BLaER1 treated with 17β-estradiol and CSF1 and Interleukin-3, amounts not matched to agents 10 nM and 100 nM (cell line): ENCODE results near the gene SCUBE3.
A peak's percentile ranks its signal among the peaks of the same experiment; 100 is the strongest.

ENCODE experiments used
- H3K27ac ChIP-seq, 11 experiments: shearing (Covaris generic); formaldehyde crosslinking; 2 replicates each; pipeline ENCODE4 v1.8.1; 2022
- H3K27me3 ChIP-seq, 11 experiments: shearing (Covaris generic); formaldehyde crosslinking; 2 replicates each; pipeline ENCODE4 v1.8.1; 2022
- H3K36me3 ChIP-seq, 11 experiments: shearing (Covaris generic); formaldehyde crosslinking; 2 replicates each; pipeline ENCODE4 v1.8.1; 2022
- H3K4me1 ChIP-seq, 10 experiments: shearing (Covaris generic); formaldehyde crosslinking; 2 replicates each; pipeline ENCODE4 v1.8.1; 2022
- H3K4me2 ChIP-seq, 11 experiments: shearing (Covaris generic); formaldehyde crosslinking; 2 replicates each; pipeline ENCODE4 v1.8.1; 2022
- H3K4me3 ChIP-seq, 10 experiments: shearing (Covaris generic); formaldehyde crosslinking; 2 replicates each; pipeline ENCODE4 v1.8.1; 2022
- H3K9ac ChIP-seq, 11 experiments: shearing (Covaris generic); formaldehyde crosslinking; 2 replicates each; pipeline ENCODE4 v1.8.1; 2022
- H3K9me3 ChIP-seq, 11 experiments: shearing (Covaris generic); formaldehyde crosslinking; replicated peaks in 1 of 11; 2 replicates each; pipeline ENCODE4 v1.8.1; 2022
- H4K20me1 ChIP-seq, 11 experiments: shearing (Covaris generic); formaldehyde crosslinking; 2 replicates each; pipeline ENCODE4 v1.8.1; 2022
- Cebpa-rat ChIP-seq, 11 experiments: shearing (Covaris generic); IDR thresholded peaks; 2 replicates each; pipeline ENCODE4 v1.8.1; 2022

The SCUBE3 gene

DNA sequence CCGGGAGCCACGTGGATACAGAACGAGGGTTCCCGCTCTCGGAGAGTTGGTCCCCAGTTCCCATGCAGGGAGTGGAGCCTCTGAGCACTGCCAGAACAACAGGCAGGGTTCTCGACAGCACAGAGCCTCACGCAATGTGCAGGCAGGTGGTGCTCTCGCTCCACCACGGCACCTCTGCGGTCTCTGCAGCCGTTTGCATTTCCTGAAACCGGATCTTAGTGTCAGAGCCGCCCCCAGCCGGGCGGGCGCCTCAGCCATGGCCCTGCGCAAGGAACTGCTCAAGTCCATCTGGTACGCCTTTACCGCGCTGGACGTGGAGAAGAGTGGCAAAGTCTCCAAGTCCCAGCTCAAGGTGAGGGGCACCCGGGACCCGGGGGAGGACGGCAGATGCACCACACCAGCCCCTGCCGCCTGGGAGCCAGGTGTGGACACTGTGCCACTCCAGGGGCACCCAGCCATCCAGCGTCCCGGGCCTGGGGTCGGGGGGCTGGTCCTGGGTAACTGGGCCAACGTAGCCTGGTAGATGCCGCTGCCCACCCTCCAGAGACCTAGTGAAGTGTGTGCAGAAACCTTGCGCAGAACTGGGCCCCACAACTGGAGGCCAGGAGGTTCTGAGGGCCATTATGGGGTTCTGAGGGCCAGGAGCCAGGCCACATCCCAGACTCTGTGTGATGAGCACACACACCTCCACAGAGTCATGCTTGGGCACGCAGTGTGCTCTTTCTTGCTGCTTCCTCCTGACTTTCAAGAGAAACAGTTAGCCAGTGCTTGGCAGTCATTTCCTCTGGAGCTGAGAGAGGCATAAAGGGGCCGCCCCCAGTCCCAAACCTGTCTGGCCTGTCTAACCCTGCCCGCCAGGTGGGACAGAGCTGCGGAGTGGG is 84.1 kb downstream of the SCUBE3 start, which contains the start of gene DEF6:
TSS of gene DEF6 (plus strand) at position 218 of the 881 bp plus-strand sequence. CDS start at position 257, 39 bp downstream.
- peak within 1 kb of the TSS; percentile 75 to 96 (median 93) for H3K27ac ChIP-seq
- H3K4me3 ChIP-seq: peak within 1 kb of the TSS; percentile 68 to 87 (median 75)
- H4K20me1 ChIP-seq: peaks cover 0 to 10% (median 2%) of the 10 kb centered on the region in 11 experiments; a peak in 6 of 22 replicates
- H3K4me2 ChIP-seq: peak within 1 kb of the TSS; percentile 94 to 99 (median 98)
- peaks cover 0 to 42% (median 24%) of the 10 kb centered on the region in 11 experiments; a peak in 16 of 22 replicates for H3K36me3 ChIP-seq
- H3K27me3 ChIP-seq: no peaks in the 10 kb centered on the region
- peaks cover 69 to 100% (median 96%) of the 10 kb centered on the region in 10 experiments for H3K4me1 ChIP-seq
- H3K9ac ChIP-seq: peak within 1 kb of the TSS; percentile 79 to 92 (median 90)
- no peaks in the 10 kb centered on the region for H3K9me3 ChIP-seq
- no peak for TF ChIP-seq Cebpa-rat (IDR thresholded peaks at IDR 0.05)

DNA sequence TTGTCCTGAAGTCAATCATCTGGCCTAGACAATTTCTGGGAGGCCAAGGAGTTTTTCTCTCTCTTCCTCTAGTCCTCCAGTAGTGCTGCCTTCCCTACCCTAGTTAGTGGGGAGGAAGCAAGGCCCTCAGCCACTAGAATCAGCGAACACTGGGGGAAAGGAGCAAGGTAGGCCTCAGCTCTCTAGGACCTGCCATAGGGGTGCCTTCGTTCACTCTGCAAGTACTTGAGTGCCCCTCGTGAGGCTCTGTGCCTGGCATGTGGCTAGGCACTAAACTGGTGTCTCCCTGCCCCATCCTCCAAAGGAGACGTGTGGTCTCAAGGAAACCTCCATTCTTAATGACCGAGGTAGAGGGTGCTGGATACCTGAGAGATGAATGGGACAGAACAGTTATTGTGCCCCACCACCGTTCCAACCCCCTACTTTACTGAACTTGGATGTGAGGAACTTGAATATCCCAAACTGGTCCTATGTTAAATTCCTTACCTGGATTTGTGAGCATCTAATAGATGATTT is 84.9 kb downstream of the SCUBE3 start:
- Histone ChIP-seq H3K27ac (peak overlapping the region; percentile 75 to 96 (median 93)), H3K9me3 (no peaks in the 10 kb centered on the region), H3K4me1 (peaks cover 77 to 100% (median 96%) of the 10 kb centered on the region in 10 experiments), H3K27me3 (no peaks in the 10 kb centered on the region), H3K9ac (peak overlapping the region; percentile 79 to 92 (median 90)), H3K4me2 (peak overlapping the region; percentile 94 to 99 (median 98)), H3K36me3 (peaks cover 0 to 37% (median 16%) of the 10 kb centered on the region in 11 experiments; a peak in 18 of 22 replicates), H3K4me3 (peak overlapping the region; percentile 68 to 87 (median 75)), H4K20me1 (peaks cover 0 to 2% (median 0%) of the 10 kb centered on the region in 11 experiments; a peak in 3 of 22 replicates)
- no peak for TF ChIP-seq Cebpa-rat (IDR thresholded peaks at IDR 0.05)

DNA sequence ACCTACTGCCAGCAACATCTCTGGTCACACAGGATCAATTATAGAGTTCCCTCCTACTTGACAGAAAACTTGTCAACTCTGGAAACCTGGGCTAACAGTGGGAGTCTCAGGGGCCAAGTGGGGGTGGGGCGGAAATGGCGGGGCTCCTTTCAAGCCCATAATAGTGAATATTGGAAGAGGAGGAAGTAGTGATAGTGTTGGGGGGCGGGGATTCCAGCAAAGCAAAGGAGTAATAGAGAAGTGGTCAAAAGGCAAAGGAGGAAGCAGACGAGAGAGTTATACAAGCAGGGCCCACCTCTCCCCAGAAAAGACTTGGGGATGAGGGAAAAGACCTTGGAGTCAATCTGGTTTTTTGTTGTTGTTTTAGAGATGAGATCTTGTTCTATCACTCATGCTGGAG is 85.9 kb downstream of the SCUBE3 start:
- H3K9me3 ChIP-seq: no peaks in the 10 kb centered on the region
- H3K36me3 ChIP-seq: peaks cover 0 to 40% (median 16%) of the 10 kb centered on the region in 11 experiments; a peak in 19 of 22 replicates
- H3K4me1 ChIP-seq: peaks cover 87 to 100% (median 98%) of the 10 kb centered on the region in 10 experiments
- H3K9ac ChIP-seq: peak overlapping the region; percentile 48 to 92 (median 88); a peak in 21 of 22 replicates
- H3K4me2 ChIP-seq: peak overlapping the region; percentile 94 to 99 (median 98)
- peak overlapping the region; percentile 71 to 96 (median 93) for H3K27ac ChIP-seq
- no peak for TF ChIP-seq Cebpa-rat (IDR thresholded peaks at IDR 0.05)
- no peaks in the 10 kb centered on the region; a peak in 2 of 22 replicates for H4K20me1 ChIP-seq
- no peaks in the 10 kb centered on the region for H3K27me3 ChIP-seq
- H3K4me3 ChIP-seq: peak overlapping the region; percentile 35 to 87 (median 75)

DNA sequence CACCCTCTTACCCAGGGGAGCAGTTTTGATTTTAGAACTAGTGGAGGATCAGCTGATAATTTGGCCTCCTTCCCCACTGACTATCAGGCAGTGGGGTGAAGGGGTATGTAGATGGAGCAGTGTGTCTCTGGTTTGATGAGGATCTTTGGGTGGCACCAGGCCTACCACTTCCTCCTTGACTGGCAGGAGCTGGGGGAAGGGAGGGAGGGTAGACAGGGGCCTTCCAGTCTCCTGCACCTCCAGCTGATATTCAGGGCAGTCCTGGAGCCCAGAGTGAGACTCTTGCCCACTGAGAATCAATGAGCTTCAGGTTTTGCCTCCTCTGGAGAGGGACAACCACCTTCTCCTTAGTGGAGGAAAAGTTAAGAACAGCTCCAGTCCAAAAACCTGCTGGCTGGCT is 87.1 kb downstream of the SCUBE3 start:
- no peaks in the 10 kb centered on the region for H3K27me3 ChIP-seq
- peak overlapping the region in 8 of 11 experiments; percentile 4 to 91 (median 79); a peak in 11 of 22 replicates for H3K9ac ChIP-seq
- no peaks in the 10 kb centered on the region for H3K9me3 ChIP-seq
- H3K27ac ChIP-seq: peak overlapping the region; percentile 71 to 96 (median 93)
- TF ChIP-seq Cebpa-rat (IDR thresholded peaks at IDR 0.05): no peak
- H3K4me3 ChIP-seq: peak overlapping the region in 7 of 10 experiments; percentile 33 to 87 (median 49); a peak in 11 of 20 replicates
- peaks cover 6 to 40% (median 23%) of the 10 kb centered on the region in 11 experiments; a peak in 19 of 22 replicates for H3K36me3 ChIP-seq
- peak overlapping the region; percentile 94 to 99 (median 98) for H3K4me2 ChIP-seq
- peaks cover 83 to 99% (median 94%) of the 10 kb centered on the region in 10 experiments for H3K4me1 ChIP-seq
- no peaks in the 10 kb centered on the region; a peak in 3 of 22 replicates for H4K20me1 ChIP-seq
